ENCODE data around the gene NTNG1. TPM values are rescaled to one million over a fixed set of nuclear protein-coding genes. Genes with fewer than 3 reads are reported as not detected.

NTNG1 gene
- total RNA-seq, 5 donors from 2014 or later (not counting 1 experiment from before 2014, with no cell fraction given): 0.13 TPM; not detected in 4

DNA sequence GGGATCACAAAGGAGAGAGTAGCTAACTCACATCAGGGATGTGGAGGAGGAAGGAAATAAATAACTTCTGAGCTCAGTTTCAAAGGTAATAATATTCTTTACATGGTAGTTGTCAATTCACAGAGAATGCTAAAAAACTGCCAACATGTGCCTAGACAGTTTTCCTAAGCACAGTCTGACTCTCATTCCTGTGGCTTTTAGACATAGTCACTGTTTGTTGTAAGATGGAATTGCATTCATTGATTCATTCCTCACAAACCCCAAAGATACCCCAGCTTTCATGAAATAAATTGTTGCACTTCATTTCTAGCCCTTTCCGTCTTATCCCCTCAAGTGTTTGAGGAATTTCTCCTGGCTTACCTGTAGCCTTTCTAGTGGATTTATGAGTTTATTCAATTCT lies 263.9 kb downstream of the NTNG1 start:
- ATAC-seq (replicated peaks in 1 of 4): no peak
- CTCF ChIA-PET: no interaction called here
- no peak overlapping the region for H3K27ac Mint-ChIP-seq
- no peak overlapping the region for H3K4me3 Mint-ChIP-seq
- no peaks in the 10 kb centered on the region for H3K9me3 Mint-ChIP-seq
- Histone ChIP-seq H3K4me3 (ENCODE audit: control insufficient read depth in 1 of 2, extremely low read depth in 1 of 2, low read length in 1 of 2) (no peak overlapping the region), H3K4me1 (ENCODE audit: control insufficient read depth in 1 of 2, extremely low read depth in 1 of 2, insufficient read depth in 2 of 2, low read length in 2 of 2) (no peaks in the 10 kb centered on the region), H3K9me3 (no peaks in the 10 kb centered on the region), H3K27ac (ENCODE audit: low read length) (no peak overlapping the region), H3K27me3 (replicated peaks in 1 of 2; ENCODE audit: control insufficient read depth in 2 of 2, extremely low read depth in 1 of 2, insufficient read depth in 2 of 2, low read length in 1 of 2) (no peaks in the 10 kb centered on the region), H3K36me3 (ENCODE audit: control insufficient read depth in 2 of 2, extremely low read depth in 1 of 2, insufficient read depth in 1 of 2, low read length in 1 of 2) (no peaks in the 10 kb centered on the region)
- peaks cover 0 to 8% of the 10 kb centered on the region in 2 donors for H3K27me3 Mint-ChIP-seq
- WGBS (ENCODE audit: insufficient coverage): no CpG with 5 or more reads among the region's 1 CpG
- POLR2A ChIA-PET: no interaction called here
- H3K36me3 Mint-ChIP-seq: no peaks in the 10 kb centered on the region
- DNase-seq: no peak
- no peaks in the 10 kb centered on the region for H3K4me1 Mint-ChIP-seq

DNA sequence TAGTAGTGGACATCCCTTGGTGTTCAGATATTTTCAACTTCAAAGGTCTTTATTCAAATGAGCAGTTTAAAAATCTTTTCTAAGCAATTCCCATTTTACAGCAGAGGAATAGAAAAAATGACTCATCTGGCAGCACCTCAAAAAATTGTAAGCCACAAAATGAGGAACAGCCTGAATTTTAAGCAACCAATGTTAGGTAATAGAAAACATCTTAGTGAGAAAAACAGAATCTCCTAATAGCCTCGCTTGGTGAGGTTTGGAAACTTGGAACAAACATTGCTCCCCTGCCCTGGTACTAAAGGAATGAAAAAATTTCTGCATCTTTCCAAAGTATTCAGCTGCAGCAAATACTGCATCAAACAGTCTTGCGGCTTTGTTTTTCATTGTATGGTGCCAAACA lies 264.4 kb downstream of the NTNG1 start:
- H3K4me1 Mint-ChIP-seq: no peaks in the 10 kb centered on the region
- Histone ChIP-seq H3K27me3 (replicated peaks in 1 of 2; ENCODE audit: control insufficient read depth in 2 of 2, extremely low read depth in 1 of 2, insufficient read depth in 2 of 2, low read length in 1 of 2) (no peaks in the 10 kb centered on the region), H3K4me3 (ENCODE audit: control insufficient read depth in 1 of 2, extremely low read depth in 1 of 2, low read length in 1 of 2) (no peak overlapping the region), H3K9me3 (no peaks in the 10 kb centered on the region), H3K36me3 (ENCODE audit: control insufficient read depth in 2 of 2, extremely low read depth in 1 of 2, insufficient read depth in 1 of 2, low read length in 1 of 2) (no peaks in the 10 kb centered on the region), H3K27ac (ENCODE audit: low read length) (no peak overlapping the region), H3K4me1 (ENCODE audit: control insufficient read depth in 1 of 2, extremely low read depth in 1 of 2, insufficient read depth in 2 of 2, low read length in 2 of 2) (no peaks in the 10 kb centered on the region)
- peaks cover 0 to 8% of the 10 kb centered on the region in 2 donors for H3K27me3 Mint-ChIP-seq
- H3K27ac Mint-ChIP-seq: no peak overlapping the region
- H3K36me3 Mint-ChIP-seq: no peaks in the 10 kb centered on the region
- ATAC-seq (replicated peaks in 1 of 4): no peak
- no peak overlapping the region for H3K4me3 Mint-ChIP-seq
- 83% methylated on average over 1 of the region's 2 CpGs for WGBS (ENCODE audit: insufficient coverage)
- CTCF ChIA-PET: no interaction called here
- POLR2A ChIA-PET: no interaction called here
- no peak for DNase-seq
- H3K9me3 Mint-ChIP-seq: no peaks in the 10 kb centered on the region

DNA sequence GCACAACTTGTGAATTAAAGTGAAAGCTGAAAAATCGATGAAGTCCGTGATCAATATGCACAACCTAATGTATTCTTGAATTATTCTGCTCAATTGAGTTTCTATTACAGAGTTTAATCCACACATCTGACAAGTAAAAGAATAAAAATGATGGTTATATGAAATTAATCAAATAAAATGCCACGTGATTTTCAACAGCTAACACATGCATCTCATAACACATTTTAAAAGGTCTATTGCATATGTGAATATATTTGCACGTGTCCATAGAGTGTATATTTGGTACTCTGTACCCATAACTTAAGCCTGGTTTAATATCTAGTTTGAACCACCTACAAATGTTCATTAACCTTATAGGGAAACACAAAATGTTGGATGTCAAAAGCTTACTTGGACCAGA lies 266.2 kb downstream of the NTNG1 start:
- H3K27me3 ChIP-seq (replicated peaks in 1 of 2; ENCODE audit: control insufficient read depth in 2 of 2, extremely low read depth in 1 of 2, insufficient read depth in 2 of 2, low read length in 1 of 2): no peaks in the 10 kb centered on the region
- Mint-ChIP-seq H3K27me3 (peaks cover 0 to 4% of the 10 kb centered on the region in 2 donors), H3K4me1 (no peaks in the 10 kb centered on the region), H3K27ac (no peak overlapping the region), H3K4me3 (no peak overlapping the region), H3K9me3 (no peaks in the 10 kb centered on the region), H3K36me3 (no peaks in the 10 kb centered on the region)
- no peaks in the 10 kb centered on the region for H3K4me1 ChIP-seq (ENCODE audit: control insufficient read depth in 1 of 2, extremely low read depth in 1 of 2, insufficient read depth in 2 of 2, low read length in 2 of 2)
- CTCF ChIA-PET: no interaction called here
- DNase-seq (no peak), ATAC-seq (replicated peaks in 1 of 4) (no peak)
- WGBS (ENCODE audit: insufficient coverage): no CpG with 5 or more reads among the region's 4 CpGs
- H3K9me3 ChIP-seq: no peaks in the 10 kb centered on the region
- POLR2A ChIA-PET: no interaction called here
- H3K4me3 ChIP-seq (ENCODE audit: control insufficient read depth in 1 of 2, extremely low read depth in 1 of 2, low read length in 1 of 2): no peak overlapping the region
- H3K36me3 ChIP-seq (ENCODE audit: control insufficient read depth in 2 of 2, extremely low read depth in 1 of 2, insufficient read depth in 1 of 2, low read length in 1 of 2): no peaks in the 10 kb centered on the region
- H3K27ac ChIP-seq (ENCODE audit: low read length): no peak overlapping the region

DNA sequence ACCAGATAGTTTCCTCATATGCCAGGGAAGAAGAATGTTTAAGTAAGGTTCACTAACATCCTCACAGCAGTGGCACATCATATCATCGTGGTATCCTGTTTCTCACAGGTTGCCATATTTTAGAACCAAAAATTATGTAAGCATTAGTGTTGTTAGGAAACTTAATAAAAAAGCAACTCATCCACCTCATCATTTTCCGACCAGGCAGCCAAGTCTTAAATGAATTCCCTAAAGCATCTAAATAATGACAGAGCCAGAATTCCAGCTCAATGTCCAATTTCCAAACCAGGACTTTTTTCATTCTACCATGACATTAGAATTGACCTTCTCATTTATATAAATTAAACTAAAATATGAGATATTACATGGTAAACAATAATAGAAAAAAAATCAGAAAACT lies 272.7 kb downstream of the NTNG1 start:
- Mint-ChIP-seq H3K4me1 (no peaks in the 10 kb centered on the region), H3K36me3 (no peaks in the 10 kb centered on the region), H3K27ac (no peak overlapping the region), H3K9me3 (no peaks in the 10 kb centered on the region), H3K27me3 (peaks cover 0 to 13% of the 10 kb centered on the region in 2 donors), H3K4me3 (no peak overlapping the region)
- ChIA-PET POLR2A (no interaction called here), CTCF (no interaction called here)
- ATAC-seq (replicated peaks in 1 of 4) (no peak), DNase-seq (no peak)
- no peaks in the 10 kb centered on the region for H3K9me3 ChIP-seq
- no CpG with 5 or more reads among the region's 2 CpGs for WGBS (ENCODE audit: insufficient coverage)
- H3K27ac ChIP-seq (ENCODE audit: low read length): no peak overlapping the region
- no peaks in the 10 kb centered on the region for H3K27me3 ChIP-seq (replicated peaks in 1 of 2; ENCODE audit: control insufficient read depth in 2 of 2, extremely low read depth in 1 of 2, insufficient read depth in 2 of 2, low read length in 1 of 2)
- no peak overlapping the region for H3K4me3 ChIP-seq (ENCODE audit: control insufficient read depth in 1 of 2, extremely low read depth in 1 of 2, low read length in 1 of 2)
- H3K4me1 ChIP-seq (ENCODE audit: control insufficient read depth in 1 of 2, extremely low read depth in 1 of 2, insufficient read depth in 2 of 2, low read length in 2 of 2): no peaks in the 10 kb centered on the region
- H3K36me3 ChIP-seq (ENCODE audit: control insufficient read depth in 2 of 2, extremely low read depth in 1 of 2, insufficient read depth in 1 of 2, low read length in 1 of 2): no peaks in the 10 kb centered on the region

DNA sequence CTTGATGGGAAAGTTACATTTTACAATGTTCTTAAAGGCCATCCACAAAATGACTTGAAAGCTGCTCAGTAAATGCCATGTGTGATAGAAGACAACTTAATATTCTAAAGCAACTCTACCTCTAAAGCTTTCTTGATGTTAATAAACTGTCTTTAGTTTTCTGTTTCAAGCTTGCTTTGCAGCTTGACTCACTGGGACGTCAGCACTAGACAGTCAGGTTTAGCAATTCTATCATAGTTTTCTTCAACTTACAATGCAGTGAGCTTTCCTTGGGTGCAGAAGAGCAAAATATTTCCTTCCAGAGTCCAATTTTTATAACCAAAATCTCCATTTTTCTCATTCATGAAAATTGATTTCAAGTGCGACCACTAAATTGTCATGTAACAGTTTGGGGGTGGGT lies 273.1 kb downstream of the NTNG1 start:
- no peaks in the 10 kb centered on the region for H3K36me3 ChIP-seq (ENCODE audit: control insufficient read depth in 2 of 2, extremely low read depth in 1 of 2, insufficient read depth in 1 of 2, low read length in 1 of 2)
- Mint-ChIP-seq H3K27ac (no peak overlapping the region), H3K9me3 (no peaks in the 10 kb centered on the region), H3K4me1 (no peaks in the 10 kb centered on the region), H3K4me3 (no peak overlapping the region), H3K36me3 (no peaks in the 10 kb centered on the region), H3K27me3 (peaks cover 0 to 13% of the 10 kb centered on the region in 2 donors)
- H3K27ac ChIP-seq (ENCODE audit: low read length): no peak overlapping the region
- H3K9me3 ChIP-seq: no peaks in the 10 kb centered on the region
- ChIA-PET CTCF (no interaction called here), POLR2A (no interaction called here)
- no peak overlapping the region for H3K4me3 ChIP-seq (ENCODE audit: control insufficient read depth in 1 of 2, extremely low read depth in 1 of 2, low read length in 1 of 2)
- DNase-seq: no peak
- H3K4me1 ChIP-seq (ENCODE audit: control insufficient read depth in 1 of 2, extremely low read depth in 1 of 2, insufficient read depth in 2 of 2, low read length in 2 of 2): no peaks in the 10 kb centered on the region
- no peaks in the 10 kb centered on the region for H3K27me3 ChIP-seq (replicated peaks in 1 of 2; ENCODE audit: control insufficient read depth in 2 of 2, extremely low read depth in 1 of 2, insufficient read depth in 2 of 2, low read length in 1 of 2)
- no CpG with 5 or more reads among the region's 2 CpGs for WGBS (ENCODE audit: insufficient coverage)
- ATAC-seq (replicated peaks in 1 of 4): no peak

DNA sequence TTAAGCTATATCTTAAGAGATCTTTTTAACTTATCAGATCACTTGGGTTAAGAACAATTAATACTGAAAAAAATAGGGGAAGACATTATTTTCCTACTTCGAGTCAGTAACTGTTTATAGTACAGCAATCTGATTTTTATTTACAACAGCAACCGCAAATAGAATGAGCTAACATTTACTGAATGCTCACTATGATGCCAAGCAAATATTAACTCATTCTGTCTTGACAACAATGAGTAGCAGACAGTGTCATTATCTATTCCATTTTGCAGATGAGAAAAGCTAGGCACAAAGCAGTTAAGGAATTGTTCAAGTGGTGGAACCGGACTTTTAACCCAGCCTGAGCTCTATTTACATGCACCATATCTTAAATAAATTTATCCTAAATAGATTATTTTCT lies 273.7 kb downstream of the NTNG1 start:
- DNase-seq (no peak), ATAC-seq (replicated peaks in 1 of 4) (no peak)
- no peaks in the 10 kb centered on the region for H3K36me3 Mint-ChIP-seq
- Histone ChIP-seq H3K36me3 (ENCODE audit: control insufficient read depth in 2 of 2, extremely low read depth in 1 of 2, insufficient read depth in 1 of 2, low read length in 1 of 2) (no peaks in the 10 kb centered on the region), H3K27ac (ENCODE audit: low read length) (no peak overlapping the region), H3K4me1 (ENCODE audit: control insufficient read depth in 1 of 2, extremely low read depth in 1 of 2, insufficient read depth in 2 of 2, low read length in 2 of 2) (no peaks in the 10 kb centered on the region), H3K9me3 (no peaks in the 10 kb centered on the region), H3K4me3 (ENCODE audit: control insufficient read depth in 1 of 2, extremely low read depth in 1 of 2, low read length in 1 of 2) (no peak overlapping the region), H3K27me3 (replicated peaks in 1 of 2; ENCODE audit: control insufficient read depth in 2 of 2, extremely low read depth in 1 of 2, insufficient read depth in 2 of 2, low read length in 1 of 2) (no peaks in the 10 kb centered on the region)
- CTCF ChIA-PET: no interaction called here
- H3K27me3 Mint-ChIP-seq: peaks cover 0 to 13% of the 10 kb centered on the region in 2 donors
- no peak overlapping the region for H3K27ac Mint-ChIP-seq
- WGBS (ENCODE audit: insufficient coverage): 100% methylated on average over 1 of the region's 3 CpGs
- POLR2A ChIA-PET: no interaction called here
- H3K9me3 Mint-ChIP-seq: no peaks in the 10 kb centered on the region
- no peak overlapping the region for H3K4me3 Mint-ChIP-seq
- H3K4me1 Mint-ChIP-seq: no peaks in the 10 kb centered on the region

DNA sequence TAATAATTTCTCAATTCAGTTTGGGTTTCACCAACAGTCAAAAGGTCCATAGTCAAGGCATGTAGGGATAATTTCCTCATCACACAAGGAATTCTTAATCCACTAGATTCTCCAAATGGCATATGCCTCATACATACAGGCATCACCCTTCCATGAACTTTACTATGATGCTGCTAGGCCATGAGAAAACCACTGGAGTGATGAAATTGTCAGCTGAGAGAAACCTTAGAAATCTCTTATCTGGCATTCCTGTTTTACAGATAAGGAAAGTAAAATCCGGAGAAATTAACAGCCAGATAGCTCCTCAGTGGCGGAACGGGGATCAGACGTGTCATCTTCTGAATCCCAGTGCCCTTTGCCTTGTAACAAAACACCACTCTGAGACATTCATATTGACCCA lies 274.4 kb downstream of the NTNG1 start:
- POLR2A ChIA-PET: no interaction called here
- WGBS (ENCODE audit: insufficient coverage): 100% methylated on average over 1 of the region's 4 CpGs
- Histone ChIP-seq H3K27me3 (replicated peaks in 1 of 2; ENCODE audit: control insufficient read depth in 2 of 2, extremely low read depth in 1 of 2, insufficient read depth in 2 of 2, low read length in 1 of 2) (no peaks in the 10 kb centered on the region), H3K9me3 (no peaks in the 10 kb centered on the region), H3K36me3 (ENCODE audit: control insufficient read depth in 2 of 2, extremely low read depth in 1 of 2, insufficient read depth in 1 of 2, low read length in 1 of 2) (no peaks in the 10 kb centered on the region), H3K27ac (ENCODE audit: low read length) (no peak overlapping the region), H3K4me1 (ENCODE audit: control insufficient read depth in 1 of 2, extremely low read depth in 1 of 2, insufficient read depth in 2 of 2, low read length in 2 of 2) (no peaks in the 10 kb centered on the region), H3K4me3 (ENCODE audit: control insufficient read depth in 1 of 2, extremely low read depth in 1 of 2, low read length in 1 of 2) (no peak overlapping the region)
- ATAC-seq (replicated peaks in 1 of 4) (no peak), DNase-seq (no peak)
- no peaks in the 10 kb centered on the region for H3K36me3 Mint-ChIP-seq
- H3K9me3 Mint-ChIP-seq: no peaks in the 10 kb centered on the region
- H3K27ac Mint-ChIP-seq: no peak overlapping the region
- CTCF ChIA-PET: no interaction called here
- no peak overlapping the region for H3K4me3 Mint-ChIP-seq
- H3K4me1 Mint-ChIP-seq: no peaks in the 10 kb centered on the region
- H3K27me3 Mint-ChIP-seq: peaks cover 0 to 13% of the 10 kb centered on the region in 2 donors
